ENCODE data around the gene NADSYN1. TPM values are rescaled to one million over a fixed set of nuclear protein-coding genes. Genes with fewer than 3 reads are reported as not detected.

The NADSYN1 gene
- polyA plus RNA-seq, 1 donor from 2014 or later, result 66.9 TPM

GRCh38 chr11:71544525-71545214 is 91.7 kb downstream of the NADSYN1 start:
- Histone ChIP-seq H3K4me2 (ENCODE audit: low read length) (no peak overlapping the region), H3K27me3 (ENCODE audit: insufficient read depth, low read depth, low read length) (no peaks in the 10 kb centered on the region), H3F3A (ENCODE audit: insufficient read depth, low read length, poor library complexity, severe bottlenecking) (no peaks in the 10 kb centered on the region)

More at GRCh38 chr11:71544525-71545214, 91.7 kb downstream of the NADSYN1 start:
- Histone ChIP-seq H3K27ac (ENCODE audit: low read length) (no peak overlapping the region), H3K9ac (ENCODE audit: low read length) (no peak overlapping the region), H3K9me2 (ENCODE audit: insufficient read depth, low read length) (no peaks in the 10 kb centered on the region), H4K20me1 (ENCODE audit: insufficient read depth) (no peaks in the 10 kb centered on the region), H3K79me2 (replicated peaks; ENCODE audit: insufficient read depth, low read length) (no peaks in the 10 kb centered on the region), H3K9me3 (ENCODE audit: low read length) (no peaks in the 10 kb centered on the region), H2AFZ (ENCODE audit: low read depth, low read length) (no peak overlapping the region), H3K36me3 (ENCODE audit: insufficient read depth, low read length) (no peaks in the 10 kb centered on the region), H3K4me3 (ENCODE audit: low read length) (no peak overlapping the region)
- TF ChIP-seq MXI1 (conservative IDR thresholded peaks at IDR 0.05; ENCODE audit: poor library complexity, severe bottlenecking) (no peak), REST (IDR thresholded peaks at IDR 0.05; ENCODE audit: borderline replicate concordance) (no peak), RAD21 (conservative IDR thresholded peaks at IDR 0.05) (no peak), SMC3 (conservative IDR thresholded peaks at IDR 0.05; ENCODE audit: poor library complexity) (no peak), POLR2AphosphoS5 (IDR thresholded peaks at IDR 0.05) (no peak), EZH2 (IDR thresholded peaks at IDR 0.05; ENCODE audit: borderline replicate concordance, insufficient read depth, low read length, poor library complexity, severe bottlenecking) (no peak), EP300 (conservative IDR thresholded peaks at IDR 0.05; ENCODE audit: poor library complexity, severe bottlenecking) (no peak), CTCF (IDR thresholded peaks at IDR 0.05; ENCODE audit: poor library complexity, severe bottlenecking) (no peak), TAF1 (IDR thresholded peaks at IDR 0.05; ENCODE audit: low read depth) (no peak)
